Adrenal gland (tissue), 5 donors: ENCODE results near the gene SGIP1.

Source experiments
- CTCF ChIP-seq, 6 experiments: fragments of 450-650 bp in 4 of 6; fragments of 200-600 bp in 2 of 6; sonication (generic) in 1 of 6; IDR thresholded peaks; 1 replicate in 5 of 6; 2 replicates in 1 of 6; pipeline versions ENCODE4 v1.5.1 to v1.8.0; 2016 to 2021; ENCODE audit warnings: antibody characterized with exemption in 6 of 6, mild to moderate bottlenecking in 2 of 6, moderate library complexity in 1 of 6
- POLR2A ChIP-seq, 2 donors: fragments of 450-650 bp; IDR thresholded peaks; one replicate each; pipeline ENCODE4 v1.6.1; 2017; ENCODE audit warnings: antibody characterized with exemption in 2 of 2, mild to moderate bottlenecking in 2 of 2, moderate library complexity in 1 of 2
- donor health status: DM: no; HTN: no; CAD: no.

GRCh38 chr1:66685670-66686069 lies 151.7 kb downstream of the SGIP1 start:
- no peak for TF ChIP-seq CTCF (IDR thresholded peaks at IDR 0.05)
- no peak for TF ChIP-seq POLR2A (IDR thresholded peaks at IDR 0.05)
